ENCODE results near the gene MAP3K9. TPM values are rescaled to one million over a fixed set of nuclear protein-coding genes. Genes with fewer than 3 reads are reported as not detected.

Gene MAP3K9
- total RNA-seq, 1 donor from 2014 or later, result 9.4 TPM

DNA sequence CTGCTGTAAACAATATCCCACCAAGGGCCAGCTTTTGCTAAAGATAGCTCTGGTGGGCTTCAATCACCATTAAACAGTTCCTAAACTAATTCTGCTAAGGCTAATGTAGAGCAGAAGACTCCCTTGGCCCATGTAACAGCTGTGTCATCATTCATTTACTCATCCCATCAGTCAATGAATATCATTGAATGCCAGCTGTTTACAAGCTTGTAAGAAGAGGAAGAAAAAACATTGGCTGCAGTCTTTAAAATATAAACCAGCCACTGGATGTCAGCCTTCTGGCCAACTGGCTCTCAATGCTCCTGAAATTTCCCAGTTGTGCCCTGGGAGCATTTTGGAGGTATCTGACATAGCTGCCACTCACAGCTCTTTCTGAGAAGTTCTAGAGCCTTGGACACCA, 18.0 kb upstream of the MAP3K9 start:
- ATAC-seq, result no peak
- Histone ChIP-seq H3K4me3 (no peak overlapping the region), H3K27ac (no peak overlapping the region), H3K9me3 (no peaks in the 10 kb centered on the region), H3K36me3 (no peaks in the 10 kb centered on the region), H3K27me3 (ENCODE audit: low read depth) (peaks cover 4% of the 10 kb centered on the region), H3K4me1 (peaks cover 5% of the 10 kb centered on the region)
- TF ChIP-seq, protein P1, sequence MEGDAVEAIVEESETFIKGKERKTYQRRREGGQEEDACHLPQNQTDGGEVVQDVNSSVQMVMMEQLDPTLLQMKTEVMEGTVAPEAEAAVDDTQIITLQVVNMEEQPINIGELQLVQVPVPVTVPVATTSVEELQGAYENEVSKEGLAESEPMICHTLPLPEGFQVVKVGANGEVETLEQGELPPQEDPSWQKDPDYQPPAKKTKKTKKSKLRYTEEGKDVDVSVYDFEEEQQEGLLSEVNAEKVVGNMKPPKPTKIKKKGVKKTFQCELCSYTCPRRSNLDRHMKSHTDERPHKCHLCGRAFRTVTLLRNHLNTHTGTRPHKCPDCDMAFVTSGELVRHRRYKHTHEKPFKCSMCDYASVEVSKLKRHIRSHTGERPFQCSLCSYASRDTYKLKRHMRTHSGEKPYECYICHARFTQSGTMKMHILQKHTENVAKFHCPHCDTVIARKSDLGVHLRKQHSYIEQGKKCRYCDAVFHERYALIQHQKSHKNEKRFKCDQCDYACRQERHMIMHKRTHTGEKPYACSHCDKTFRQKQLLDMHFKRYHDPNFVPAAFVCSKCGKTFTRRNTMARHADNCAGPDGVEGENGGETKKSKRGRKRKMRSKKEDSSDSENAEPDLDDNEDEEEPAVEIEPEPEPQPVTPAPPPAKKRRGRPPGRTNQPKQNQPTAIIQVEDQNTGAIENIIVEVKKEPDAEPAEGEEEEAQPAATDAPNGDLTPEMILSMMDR (IDR thresholded peaks at IDR 0.05), result no peak
- DNase-seq, result no peak
- intact Hi-C loops (cut with DNase I), result no loop called here

DNA sequence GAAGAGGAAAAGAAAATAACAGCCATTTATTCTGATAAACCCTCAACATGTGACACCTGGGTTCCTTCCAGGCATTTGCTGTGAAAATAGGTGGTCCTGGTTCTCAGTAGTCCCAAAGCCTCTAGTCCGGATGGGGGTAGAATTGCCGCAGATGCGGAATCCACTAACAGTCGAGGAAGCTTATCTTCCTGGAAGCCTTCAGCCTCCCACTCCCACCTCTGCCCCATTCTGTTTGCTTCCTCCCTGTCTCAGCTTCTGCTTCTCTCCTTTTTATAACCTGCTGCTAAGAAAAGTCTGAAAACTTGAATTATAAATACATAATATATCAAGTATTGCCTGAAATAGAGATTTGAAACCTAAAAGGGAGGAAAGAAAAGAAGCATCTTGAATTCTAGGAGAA, 14.0 kb upstream of the MAP3K9 start:
- ATAC-seq (no peak), DNase-seq (no peak)
- no peaks in the 10 kb centered on the region for H3K36me3 ChIP-seq
- H3K4me1 ChIP-seq, result peaks cover 18% of the 10 kb centered on the region
- peaks cover 18% of the 10 kb centered on the region for H3K27me3 ChIP-seq (ENCODE audit: low read depth)
- H3K4me3 ChIP-seq, result peak overlapping the region; percentile 77
- intact Hi-C loops (cut with DNase I), result no loop called here
- no peaks in the 10 kb centered on the region for H3K9me3 ChIP-seq
- TF ChIP-seq, protein P1 (IDR thresholded peaks at IDR 0.05), result no peak
- no peak overlapping the region for H3K27ac ChIP-seq

DNA sequence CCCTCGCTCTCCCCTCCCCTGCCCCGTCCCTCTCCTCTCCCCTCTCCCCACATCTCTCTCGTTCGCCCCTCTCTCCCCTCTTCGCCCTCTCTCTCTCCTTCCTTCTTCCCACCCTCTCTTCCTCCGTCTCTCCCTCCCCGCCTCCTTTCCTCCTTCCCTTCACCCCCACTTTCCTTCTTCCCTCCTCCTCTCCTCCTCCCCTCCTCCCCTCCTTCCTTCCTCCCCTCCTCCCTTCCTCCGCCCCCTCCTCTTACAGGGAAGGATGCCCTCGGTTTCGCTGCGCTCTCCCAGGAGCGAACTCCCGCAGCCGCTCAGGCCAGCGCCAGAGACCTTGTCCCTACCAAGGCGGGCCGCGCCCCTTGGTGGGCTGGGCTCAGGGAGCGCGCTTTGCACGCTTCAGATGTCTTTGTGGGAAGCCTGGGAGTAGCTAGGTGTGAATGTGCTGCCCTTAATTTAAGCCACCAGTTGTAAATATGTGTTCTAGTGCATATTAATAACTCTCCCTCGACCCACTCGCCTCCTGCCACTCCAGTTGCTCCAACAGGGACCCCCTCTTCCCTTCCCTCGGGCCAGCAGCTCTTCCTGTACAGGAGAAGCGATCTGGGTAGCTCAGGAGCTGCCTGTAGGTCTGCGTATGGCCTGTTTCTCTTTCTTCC, 13.3 kb upstream of the MAP3K9 start:
- peak overlapping the region; percentile 77 for H3K4me3 ChIP-seq
- no peaks in the 10 kb centered on the region for H3K9me3 ChIP-seq
- TF ChIP-seq, protein P1 (IDR thresholded peaks at IDR 0.05), result no peak
- peaks cover 18% of the 10 kb centered on the region for H3K27me3 ChIP-seq (ENCODE audit: low read depth)
- DNase-seq (peak; percentile 56), ATAC-seq (peak; percentile 50 to 56)
- intact Hi-C loops (cut with DNase I), result no loop called here
- H3K36me3 ChIP-seq, result no peaks in the 10 kb centered on the region
- no peak overlapping the region for H3K27ac ChIP-seq
- H3K4me1 ChIP-seq, result peaks cover 18% of the 10 kb centered on the region

DNA sequence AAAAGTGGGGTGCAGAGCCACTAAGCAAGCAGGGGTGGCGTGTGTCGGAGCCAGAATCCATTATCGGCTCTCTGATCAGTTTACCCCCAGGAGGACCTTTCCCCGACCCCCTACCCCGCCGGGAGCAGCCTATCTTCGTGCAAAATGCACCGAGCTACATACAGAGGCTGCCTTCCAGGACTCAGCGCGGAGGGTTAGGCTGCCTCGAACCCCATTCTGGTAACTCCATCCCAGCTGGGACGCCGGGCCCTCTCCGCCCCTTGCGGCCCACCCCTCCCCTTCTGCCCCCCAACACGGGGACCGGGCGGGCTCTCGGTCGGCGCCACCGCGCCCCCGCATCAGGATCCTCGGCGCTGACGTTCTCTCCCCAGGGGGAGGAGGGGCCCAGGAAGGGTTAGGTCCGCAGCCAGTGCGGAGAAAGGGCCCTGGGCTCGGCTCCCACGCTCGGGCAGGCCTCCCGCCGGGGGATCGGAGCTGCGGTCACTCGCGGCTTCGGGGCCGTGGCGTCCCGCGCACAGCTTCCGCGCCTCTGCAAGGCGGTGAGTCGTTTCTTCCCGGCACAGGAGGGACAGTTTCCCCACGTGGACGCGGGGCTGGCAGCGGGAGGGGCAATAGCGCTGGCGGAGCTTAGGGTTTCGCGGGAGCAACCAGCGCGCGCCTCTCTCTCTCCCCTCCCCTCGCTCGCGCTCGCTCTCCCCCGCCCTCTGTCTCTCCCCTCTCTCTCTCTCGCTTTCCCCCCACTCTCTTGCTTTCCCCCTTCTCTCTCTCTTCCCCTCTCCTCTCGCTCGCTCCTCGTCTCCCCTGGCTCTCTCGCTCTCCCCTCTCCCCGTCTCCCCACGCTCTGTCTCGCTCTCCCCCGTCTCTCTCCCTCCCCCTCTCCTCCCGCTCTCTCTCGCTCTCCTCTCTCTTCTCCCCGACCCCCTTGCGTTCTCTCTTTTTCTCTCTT, 12.5 kb upstream of the MAP3K9 start:
- peak; percentile 54 to 78 for ATAC-seq
- H3K4me1 ChIP-seq, result peaks cover 18% of the 10 kb centered on the region
- peak overlapping the region; percentile 31 for H3K27ac ChIP-seq
- H3K9me3 ChIP-seq, result no peaks in the 10 kb centered on the region
- intact Hi-C loops (cut with DNase I), result no loop called here
- peak overlapping the region; percentile 77 for H3K4me3 ChIP-seq
- TF ChIP-seq, protein P1 (IDR thresholded peaks at IDR 0.05), result no peak
- peak; percentile 73 for DNase-seq
- no peaks in the 10 kb centered on the region for H3K36me3 ChIP-seq
- H3K27me3 ChIP-seq (ENCODE audit: low read depth), result peaks cover 18% of the 10 kb centered on the region

DNA sequence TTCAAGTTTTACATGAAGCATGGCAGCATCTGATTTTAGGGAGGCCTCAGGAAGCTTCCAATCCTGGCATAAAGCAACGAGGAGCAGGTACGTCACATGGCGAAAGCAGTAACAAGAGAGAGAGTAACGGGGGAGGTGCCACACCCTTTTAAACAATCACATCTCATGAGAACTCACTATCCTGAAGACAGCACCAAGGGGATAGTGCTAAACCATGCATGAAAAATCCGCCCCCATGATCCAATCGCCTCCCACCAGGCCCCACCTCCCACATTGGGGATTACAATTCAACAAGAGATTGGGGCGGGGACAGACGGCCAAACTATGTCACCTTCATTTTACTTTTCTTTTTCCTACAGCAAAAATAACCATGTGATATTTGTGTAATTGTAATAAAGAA, 7.2 kb upstream of the MAP3K9 start:
- Histone ChIP-seq H3K27me3 (ENCODE audit: low read depth) (peaks cover 10% of the 10 kb centered on the region), H3K27ac (no peak overlapping the region), H3K36me3 (no peaks in the 10 kb centered on the region), H3K4me1 (peaks cover 8% of the 10 kb centered on the region), H3K9me3 (no peaks in the 10 kb centered on the region), H3K4me3 (no peak overlapping the region)
- DNase-seq (no peak), ATAC-seq (no peak)
- intact Hi-C loops (cut with DNase I), result no loop called here
- TF ChIP-seq, protein P1 (IDR thresholded peaks at IDR 0.05), result no peak

Data from lower lobe of right lung (tissue), 2 donors.